ENCODE results near the gene MBNL1.

The MBNL1 gene

GRCh38 chr3:152261329-152261728, 7.4 kb upstream of the MBNL1 start:
- no peak for TF ChIP-seq CTCF (conservative IDR thresholded peaks at IDR 0.05; ENCODE audit: control insufficient read depth, insufficient read depth, low read depth, low read length)
- no peak for DNase-seq (ENCODE audit: low read depth)
- no peak overlapping the region for H3K4me3 ChIP-seq (ENCODE audit: control insufficient read depth, low read depth, low read length)

- H3K4me3 ChIP-seq (ENCODE audit: control insufficient read depth, low read depth, low read length), result no peak overlapping the region
- no peak for TF ChIP-seq CTCF (conservative IDR thresholded peaks at IDR 0.05; ENCODE audit: control insufficient read depth, insufficient read depth, low read depth, low read length)
- DNase-seq (ENCODE audit: low read depth), result no peak
These were observed 5.0 kb upstream of the MBNL1 start for GRCh38 chr3:152263711-152264110.

GRCh38 chr3:152264378-152264777, 4.4 kb upstream of the MBNL1 start:
- TF ChIP-seq CTCF (conservative IDR thresholded peaks at IDR 0.05; ENCODE audit: control insufficient read depth, insufficient read depth, low read depth, low read length), result no peak
- DNase-seq (ENCODE audit: low read depth), result no peak
- H3K4me3 ChIP-seq (ENCODE audit: control insufficient read depth, low read depth, low read length), result no peak overlapping the region

- TF ChIP-seq CTCF (conservative IDR thresholded peaks at IDR 0.05; ENCODE audit: control insufficient read depth, insufficient read depth, low read depth, low read length), result no peak
- H3K4me3 ChIP-seq (ENCODE audit: control insufficient read depth, low read depth, low read length), result no peak overlapping the region
- peak; percentile 99 for DNase-seq (ENCODE audit: low read depth)
These were observed 2.3 kb upstream of the MBNL1 start for GRCh38 chr3:152266221-152266995.

- no peak for TF ChIP-seq CTCF (conservative IDR thresholded peaks at IDR 0.05; ENCODE audit: control insufficient read depth, insufficient read depth, low read depth, low read length)
- H3K4me3 ChIP-seq (ENCODE audit: control insufficient read depth, low read depth, low read length), result peak overlapping the region; percentile 83
- no peak for DNase-seq (ENCODE audit: low read depth)
These were observed 736 bp upstream of the MBNL1 start for GRCh38 chr3:152267831-152268554.

- H3K4me3 ChIP-seq (ENCODE audit: control insufficient read depth, low read depth, low read length), result peak overlapping the region; percentile 83
- no peak for TF ChIP-seq CTCF (conservative IDR thresholded peaks at IDR 0.05; ENCODE audit: control insufficient read depth, insufficient read depth, low read depth, low read length)
- peak; percentile 94 for DNase-seq (ENCODE audit: low read depth)
These were observed 514 bp downstream of the MBNL1 start for GRCh38 chr3:152269056-152269830.
